Endothelial cell of umbilical vein (primary cell): ENCODE measurements around the gene CSF2. TPM values are rescaled to one million over a fixed set of nuclear protein-coding genes. Genes with fewer than 3 reads are reported as not detected.

Experiments used
- BruUV-seq: library from RNA; stranded (reverse); fragments of 400-500 nt; replicated peaks from 2 replicates; lab custom pipeline; 2021; lab: Mats Ljungman, UMichigan
- CTCF ChIA-PET: fragments of 300-600, 350-600 bp; sonication (Branson Sonifier 250); formaldehyde crosslinking; loops from one replicate; lab custom pipeline; 2021; ENCODE audit warnings: antibody characterized with exemption, inconsistent platforms; lab: Charles Lee
- POLR2A ChIA-PET: fragments of 300-600, 350-600 bp; sonication (Branson Sonifier 250); formaldehyde crosslinking; loops from one replicate; lab custom pipeline; 2021; ENCODE audit warnings: antibody characterized with exemption, inconsistent platforms; lab: Charles Lee
- DNase-seq: peaks from one replicate; pipeline ENCODE4 v3.0.0-alpha.2; 2011; ENCODE audit warnings: low read depth, low spot score
- FAIRE-seq: peaks from 2 replicates; lab custom pipeline; 2011; peaks lifted over from hg19 to GRCh38; lab: Jason Lieb, UNC
- H2AFZ ChIP-seq: 2 replicates; pipeline ENCODE4 v1.6.0; 2012; ENCODE audit warnings: low read depth, low read length, control low read depth, inconsistent platforms
- H3K27ac ChIP-seq: 2 replicates; pipeline ENCODE4 v1.5.1; 2011; ENCODE audit warnings: low read depth, mild to moderate bottlenecking, control low read depth, low read length, moderate library complexity; ENCODE audit not compliant: insufficient read depth
- H3K27me3 ChIP-seq, 2 experiments: 2 replicates each; pipeline versions ENCODE4 v1.6.0 to v1.6.1; 2011; ENCODE audit warnings: low read length in 2 of 2, mixed read lengths in 1 of 2; ENCODE audit not compliant: control insufficient read depth in 2 of 2, insufficient read depth in 2 of 2
- H3K36me3 ChIP-seq, 2 experiments: 2 replicates in 1 of 2; 3 replicates in 1 of 2; pipeline ENCODE4 v1.5.1; 2011; ENCODE audit warnings: low read length in 2 of 2, mild to moderate bottlenecking in 1 of 2, moderate library complexity in 1 of 2; ENCODE audit not compliant: control insufficient read depth in 2 of 2, insufficient read depth in 2 of 2; ENCODE audit errors: extremely low read depth in 1 of 2
- H3K4me1 ChIP-seq: 3 replicates; pipeline ENCODE4 v1.5.1; 2011; ENCODE audit warnings: mild to moderate bottlenecking, low read length; ENCODE audit not compliant: control insufficient read depth, insufficient read depth; ENCODE audit errors: extremely low read depth
- H3K4me2 ChIP-seq: 2 replicates; pipeline ENCODE4 v1.6.1; 2011; ENCODE audit warnings: low read length, control low read depth, mixed read lengths; ENCODE audit not compliant: insufficient read depth
- H3K4me3 ChIP-seq, 3 experiments: fragments of 200-600 bp in 1 of 3; sonication (generic), shearing (Covaris generic) in 1 of 3; replicated peaks in 1 of 3; 2 replicates each; pipeline ENCODE4 v1.5.1; 2011 to 2016; ENCODE audit warnings: control low read depth in 3 of 3, low read length in 3 of 3, mild to moderate bottlenecking in 2 of 3, inconsistent platforms in 1 of 3, low read depth in 1 of 3, moderate library complexity in 1 of 3; ENCODE audit not compliant: insufficient read depth in 1 of 3
- H3K79me2 ChIP-seq: 2 replicates; pipeline ENCODE4 v1.6.0; 2012; ENCODE audit warnings: low read length, inconsistent platforms; ENCODE audit not compliant: control insufficient read depth, insufficient read depth
- H3K9ac ChIP-seq: replicated peaks from 2 replicates; pipeline ENCODE3; 2011; ENCODE audit warnings: low read length, control low read depth; ENCODE audit not compliant: insufficient read depth; ENCODE audit errors: extremely low read depth
- H3K9me1 ChIP-seq: replicated peaks from 3 replicates; pipeline ENCODE4 v1.6.0; 2011; ENCODE audit warnings: mild to moderate bottlenecking, low read length; ENCODE audit not compliant: control insufficient read depth, insufficient read depth; ENCODE audit errors: extremely low read depth
- H3K9me3 ChIP-seq: replicated peaks from 2 replicates; pipeline ENCODE4 v1.5.1; 2012; ENCODE audit warnings: low read length, inconsistent platforms; ENCODE audit not compliant: control insufficient read depth, insufficient read depth
- H4K20me1 ChIP-seq: replicated peaks from 2 replicates; pipeline ENCODE3; 2011; ENCODE audit warnings: mild to moderate bottlenecking, low read length; ENCODE audit not compliant: control insufficient read depth, insufficient read depth; ENCODE audit errors: extremely low read depth
- FOS ChIP-seq: IDR thresholded peaks from 2 replicates; pipeline ENCODE4 v1.6.1; 2011; ENCODE audit warnings: mild to moderate bottlenecking, low read length, moderate library complexity, borderline replicate concordance; ENCODE audit not compliant: insufficient read depth
- GATA2 ChIP-seq: IDR thresholded peaks from 2 replicates; pipeline ENCODE4 v1.7.0; 2011; ENCODE audit warnings: low read depth, mild to moderate bottlenecking, moderate library complexity, mixed read lengths, low read length; ENCODE audit not compliant: insufficient read length, insufficient read depth
- JUN ChIP-seq: IDR thresholded peaks from 2 replicates; pipeline ENCODE4 v1.6.1; 2011; ENCODE audit warnings: borderline replicate concordance, low read depth; ENCODE audit not compliant: insufficient read length, insufficient read depth
- POLR2AphosphoS5 ChIP-seq: IDR thresholded peaks from 2 replicates; pipeline ENCODE4 v1.6.1; 2012; ENCODE audit warnings: low read depth, mild to moderate bottlenecking, control low read depth, low read length, moderate library complexity; ENCODE audit not compliant: insufficient read depth
- dilution Hi-C: fragments of 300-500 bp; cut with MboI; formaldehyde crosslinking; loops from one replicate; pipeline ENCODE4 v1.15.0; 2019; ENCODE audit warnings: low sequenced_read_pairs; ENCODE audit not compliant: extremely low pct_ligation_motif_present
- intact Hi-C: fragments of 100-400 bp; cut with micrococcal nuclease; formaldehyde crosslinking; loops from one replicate; pipeline ENCODE4 v1.10.0; 2022
- polyA plus RNA-seq, 4 experiments: library from polyadenylated mRNA; depleted of rRNA in 3 of 4; stranded (reverse) in 3 of 4; unstranded in 1 of 4; fragments of >200 nt; gene quantifications; 2 replicates each; pipeline versions ENCODE4 v1.2.1 to v1.2.3, GENCODE V29; 2011 to 2012; ENCODE audit warnings: missing spikeins in 1 of 4
- total RNA-seq: library from RNA; stranded (reverse); gene quantifications from 2 replicates; pipeline ENCODE4 v1.2.3, GENCODE V29; 2021
- TF ChIP-seq, protein P1 (sequence below): IDR thresholded peaks from 2 replicates; pipeline ENCODE4 v1.6.1; 2011; ENCODE audit not compliant: insufficient read depth, insufficient read length

CSF2 gene
- total and polyA plus RNA-seq, 2 donors (not counting 3 experiments of a cell fraction or from before 2014, with no cell fraction given) = not detected

- H3K27me3 ChIP-seq = peaks cover 0 to 4% of the 10 kb centered on the region in 2 experiments
- H2AFZ ChIP-seq = no peak overlapping the region
- POLR2A ChIA-PET = no interaction called here
- no peaks in the 10 kb centered on the region for H3K79me2 ChIP-seq
- BruUV-seq = no TSS peak
- peaks cover 17% of the 10 kb centered on the region for H3K4me1 ChIP-seq
- intact Hi-C loops = loop anchor here (1.0 kb wide), 2 partner anchors 17 to 39 kb away; no protein-coding TSS in a partner anchor
- no peak overlapping the region for H3K4me3 ChIP-seq
- TF ChIP-seq FOS (no peak), JUN (no peak), POLR2AphosphoS5 (no peak)
- dilution Hi-C loops = no loop called here
- H3K36me3 ChIP-seq = no peaks in the 10 kb centered on the region
- H3K9ac ChIP-seq = peak overlapping the region; percentile 11
- H4K20me1 ChIP-seq = no peaks in the 10 kb centered on the region
- no peak for FAIRE-seq
- no peak for DNase-seq
- no peaks in the 10 kb centered on the region for H3K9me3 ChIP-seq
- CTCF ChIA-PET = interaction anchor here (0.7 to 1.4 kb wide), 2 partner anchors 16 to 38 kb away, joined by 3 read pairs; no protein-coding TSS in a partner anchor
- no peaks in the 10 kb centered on the region for H3K9me1 ChIP-seq
- H3K27ac ChIP-seq = peak overlapping the region; percentile 78
- H3K4me2 ChIP-seq = no peak overlapping the region
These were observed 29.3 kb downstream of the CSF2 start for GRCh38 chr5:132102944-132103331.

DNA sequence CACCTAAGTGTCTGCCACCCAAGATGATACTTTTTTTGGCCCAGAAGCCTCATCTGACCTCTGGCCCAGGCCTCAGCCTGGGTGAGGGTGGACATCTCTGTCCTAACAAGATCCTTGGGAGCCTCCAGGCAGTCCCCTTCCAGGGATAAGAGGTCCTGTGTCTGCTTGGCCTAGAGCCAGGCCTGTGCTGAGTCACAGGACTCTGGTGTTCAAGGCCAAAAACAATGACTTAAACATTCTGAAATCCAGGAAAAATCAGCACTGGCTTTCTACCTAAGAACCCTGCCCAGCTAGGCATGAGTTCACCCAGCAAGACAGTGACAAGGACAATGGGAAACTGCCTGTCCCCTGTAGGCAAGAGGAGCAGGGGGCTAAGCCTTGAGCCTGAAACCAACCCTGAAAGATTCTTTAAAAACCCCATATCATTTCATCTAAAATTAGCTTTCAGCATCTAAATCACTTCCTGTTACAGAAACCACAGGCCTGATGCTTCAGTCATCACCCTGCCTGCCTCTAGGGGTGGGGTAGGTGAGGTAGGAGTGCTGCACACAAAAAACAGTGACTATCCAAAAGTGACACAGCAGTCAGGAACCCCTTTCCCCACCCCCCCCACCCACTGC, 29.9 kb downstream of the CSF2 start:
- FAIRE-seq = peak; percentile 88

More for the DNA sequence above, 29.9 kb downstream of the CSF2 start:
- peak overlapping the region; percentile 50 for H3K4me2 ChIP-seq
- no peaks in the 10 kb centered on the region for H4K20me1 ChIP-seq
- no TSS peak for BruUV-seq
- peaks cover 0 to 4% of the 10 kb centered on the region in 2 experiments for H3K27me3 ChIP-seq
- dilution Hi-C loops (no loop called here), intact Hi-C loops (loop anchor here (1.0 kb wide), 2 partner anchors 17 to 39 kb away; no protein-coding TSS in a partner anchor)
- TF ChIP-seq FOS = peak; percentile 73
- peak; percentile 89 for TF ChIP-seq GATA2
- TF ChIP-seq, protein P1, sequence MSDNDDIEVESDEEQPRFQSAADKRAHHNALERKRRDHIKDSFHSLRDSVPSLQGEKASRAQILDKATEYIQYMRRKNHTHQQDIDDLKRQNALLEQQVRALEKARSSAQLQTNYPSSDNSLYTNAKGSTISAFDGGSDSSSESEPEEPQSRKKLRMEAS = no peak
- CTCF ChIA-PET = interaction anchor here (0.7 to 1.3 kb wide), 2 partner anchors 30 to 38 kb away, joined by 3 read pairs; partner anchors contain the start of gene CSF2
- H3K9ac ChIP-seq = peak overlapping the region; percentile 11
- no peak overlapping the region for H2AFZ ChIP-seq
- no peaks in the 10 kb centered on the region for H3K36me3 ChIP-seq
- no peaks in the 10 kb centered on the region for H3K9me3 ChIP-seq
- POLR2A ChIA-PET = no interaction called here
- DNase-seq = peak; percentile 95
- H3K79me2 ChIP-seq = no peaks in the 10 kb centered on the region
- H3K4me1 ChIP-seq = peaks cover 17% of the 10 kb centered on the region
- peak overlapping the region; percentile 78 for H3K27ac ChIP-seq
- H3K9me1 ChIP-seq = no peaks in the 10 kb centered on the region
- no peak overlapping the region for H3K4me3 ChIP-seq
